HUES48 (cell line): ENCODE data around the gene NPIPA3.
"Not testable (repeated sequence)": the region's sequence is repeated elsewhere in the genome, so short reads cannot be mapped to it uniquely, and the experiment has no call there.

Experiments used
- H3K27ac ChIP-seq: one replicate; pipeline ENCODE4 v1.7.0; 2013; ENCODE audit warnings: low read depth, low read length, inconsistent platforms
- H3K27me3 ChIP-seq: 2 replicates; pipeline ENCODE4 v1.6.1; 2013; ENCODE audit warnings: mild to moderate bottlenecking, low read length; ENCODE audit not compliant: control insufficient read depth, insufficient read depth
- H3K36me3 ChIP-seq: 2 replicates; pipeline ENCODE4 v1.6.1; 2013; ENCODE audit warnings: low read length; ENCODE audit not compliant: control insufficient read depth, insufficient read depth
- H3K4me1 ChIP-seq: 2 replicates; pipeline ENCODE4 v1.6.1; 2013; ENCODE audit warnings: mild to moderate bottlenecking, low read length; ENCODE audit not compliant: control insufficient read depth, insufficient read depth
- H3K4me3 ChIP-seq: 2 replicates; pipeline ENCODE4 v1.5.1; 2013; ENCODE audit warnings: mild to moderate bottlenecking, low read depth, low read length
- H3K9ac ChIP-seq: 2 replicates; pipeline ENCODE4 v1.6.1; 2013; ENCODE audit warnings: mild to moderate bottlenecking, low read depth, low read length, moderate library complexity
- H3K9me3 ChIP-seq: 2 replicates; pipeline ENCODE4 v1.6.1; 2013; ENCODE audit warnings: low read length; ENCODE audit not compliant: control insufficient read depth, insufficient read depth

The NPIPA3 gene

GRCh38 chr16:14681115-14681514 lies 22.1 kb upstream of the NPIPA3 start:
- Histone ChIP-seq H3K4me1 (no peaks in the 10 kb centered on the region), H3K36me3 (no peaks in the 10 kb centered on the region), H3K27me3 (no peaks in the 10 kb centered on the region), H3K4me3 (no peak overlapping the region), H3K9ac (no peak overlapping the region), H3K27ac (no peak overlapping the region), H3K9me3 (no peaks in the 10 kb centered on the region)

- H3K4me3 ChIP-seq, result no peak overlapping the region
- H3K4me1 ChIP-seq, result no peaks in the 10 kb centered on the region
- H3K27me3 ChIP-seq, result no peaks in the 10 kb centered on the region
- H3K9ac ChIP-seq, result no peak overlapping the region
- no peaks in the 10 kb centered on the region for H3K9me3 ChIP-seq
- no peaks in the 10 kb centered on the region for H3K36me3 ChIP-seq
- H3K27ac ChIP-seq, result no peak overlapping the region
These were observed 21.1 kb upstream of the NPIPA3 start for GRCh38 chr16:14682121-14682520.

GRCh38 chr16:14685870-14686793 lies 17.1 kb upstream of the NPIPA3 start:
- not testable (repeated sequence) for H3K9ac ChIP-seq, H3K36me3 ChIP-seq, H3K4me1 ChIP-seq, H3K9me3 ChIP-seq, H3K4me3 ChIP-seq, H3K27me3 ChIP-seq, H3K27ac ChIP-seq

GRCh38 chr16:14694129-14694528 lies 9.1 kb upstream of the NPIPA3 start, which contains the start of gene PLA2G10:
PLA2G10 (minus strand) TSS chr16:14694308; CDS start chr16:14694229, 79 bp downstream.
- not testable (repeated sequence) for H3K4me1 ChIP-seq, H3K9ac ChIP-seq, H3K36me3 ChIP-seq, H3K27me3 ChIP-seq, H3K9me3 ChIP-seq, H3K4me3 ChIP-seq, H3K27ac ChIP-seq

GRCh38 chr16:14701859-14702258 lies 1.4 kb upstream of the NPIPA3 start:
- not testable (repeated sequence) for H3K27ac ChIP-seq, H3K9me3 ChIP-seq, H3K36me3 ChIP-seq, H3K27me3 ChIP-seq, H3K4me1 ChIP-seq, H3K9ac ChIP-seq, H3K4me3 ChIP-seq

GRCh38 chr16:14702672-14703071 lies 539 bp upstream of the NPIPA3 start:
- H3K36me3 ChIP-seq, H3K9ac ChIP-seq, H3K9me3 ChIP-seq, H3K27ac ChIP-seq, H3K4me1 ChIP-seq, H3K4me3 ChIP-seq, H3K27me3 ChIP-seq: not testable (repeated sequence)

GRCh38 chr16:14733233-14733632 lies 30.0 kb downstream of the NPIPA3 start:
- H3K4me3 ChIP-seq, H3K9ac ChIP-seq, H3K36me3 ChIP-seq, H3K9me3 ChIP-seq, H3K27me3 ChIP-seq, H3K4me1 ChIP-seq, H3K27ac ChIP-seq: not testable (repeated sequence)

- H3K9ac ChIP-seq, H3K27me3 ChIP-seq, H3K36me3 ChIP-seq, H3K4me1 ChIP-seq, H3K27ac ChIP-seq, H3K4me3 ChIP-seq, H3K9me3 ChIP-seq: not testable (repeated sequence)
These were observed 37.7 kb downstream of the NPIPA3 start for GRCh38 chr16:14740832-14741385.

- H3K9ac ChIP-seq, H3K9me3 ChIP-seq, H3K27me3 ChIP-seq, H3K27ac ChIP-seq, H3K36me3 ChIP-seq, H3K4me1 ChIP-seq, H3K4me3 ChIP-seq: not testable (repeated sequence)
These were observed 38.6 kb downstream of the NPIPA3 start for GRCh38 chr16:14741794-14742193.

- H3K9me3 ChIP-seq, H3K4me3 ChIP-seq, H3K4me1 ChIP-seq, H3K27ac ChIP-seq, H3K36me3 ChIP-seq, H3K27me3 ChIP-seq, H3K9ac ChIP-seq: not testable (repeated sequence)
These were observed 39.3 kb downstream of the NPIPA3 start, which contains the start of gene NPIPA2 for GRCh38 chr16:14742273-14743128. NPIPA2 (plus strand) TSS chr16:14742533; CDS start chr16:14748066, 5,533 bp downstream.

- H3K27me3 ChIP-seq, H3K27ac ChIP-seq, H3K9ac ChIP-seq, H3K9me3 ChIP-seq, H3K4me3 ChIP-seq, H3K4me1 ChIP-seq, H3K36me3 ChIP-seq: not testable (repeated sequence)
These were observed 70.4 kb downstream of the NPIPA3 start for GRCh38 chr16:14773654-14774053.
